A549 (cell line): ENCODE data around the gene LCE2B. TPM values are rescaled to one million over a fixed set of nuclear protein-coding genes. Genes with fewer than 3 reads are reported as not detected.

Source experiments
- ATAC-seq, 2 experiments: fragments of 200-7000 bp in 1 of 2; fragments of >200 bp in 1 of 2; cut with Nextera tagmentation in 1 of 2; cut with Tn5 transposase in 1 of 2; 3 replicates each; pipeline versions ENCODE4 v1.8.0 to v1.9.1; 2018 to 2020; ENCODE audit warnings: mild to moderate bottlenecking in 1 of 2, moderate library complexity in 1 of 2
- CTCF ChIA-PET: fragments of 300-600 bp; sonication (Branson Sonifier 250); formaldehyde crosslinking; extraction: SDS; loops from one replicate; lab custom pipeline; 2021; ENCODE audit warnings: antibody characterized with exemption, inconsistent platforms; lab: Yijun Ruan, JAX
- POLR2A ChIA-PET: fragments of 350-600 bp; formaldehyde crosslinking; extraction: SDS; loops from one replicate; lab custom pipeline; 2021; ENCODE audit warnings: antibody characterized with exemption, inconsistent platforms; lab: Yijun Ruan, JAX
- DNase-seq, 2 experiments: peaks; one replicate each; pipeline versions ENCODE4 v3.0.0 to v3.0.0-alpha.2; 2011 to 2016; ENCODE audit warnings: low read depth in 1 of 2, low spot score in 1 of 2
- FAIRE-seq: peaks from 2 replicates; lab custom pipeline; 2011; peaks lifted over from hg19 to GRCh38; lab: Jason Lieb, UNC
- H3K27ac ChIP-seq, 2 experiments: fragments of >200 bp; sonication (Bioruptor Twin); formaldehyde crosslinking; 3 replicates each; pipeline ENCODE4 v1.5.1; 2016 to 2017
- H3K4me1 ChIP-seq: fragments of >200 bp; sonication (Bioruptor Twin); formaldehyde crosslinking; 3 replicates; pipeline ENCODE4 v1.6.1; 2016
- H3K4me2 ChIP-seq: fragments of >200 bp; sonication (Bioruptor Twin); formaldehyde crosslinking; 3 replicates; pipeline ENCODE4 v1.6.1; 2016
- H3K4me3 ChIP-seq: fragments of >200 bp; sonication (Bioruptor Twin); formaldehyde crosslinking; 3 replicates; pipeline ENCODE4 v1.5.1; 2016
- H3K9me3 ChIP-seq: fragments of >200 bp; sonication (Bioruptor Twin); formaldehyde crosslinking; 3 replicates; pipeline ENCODE4 v1.6.1; 2016
- BCL3 ChIP-seq: fragments of >200 bp; sonication (Bioruptor Twin); formaldehyde crosslinking; IDR thresholded peaks from 3 replicates; pipeline ENCODE4 v1.6.1; 2016
- ESRRA ChIP-seq: fragments of 150-350 bp; IDR thresholded peaks from 2 replicates; pipeline ENCODE4 v1.6.1; 2014; ENCODE audit warnings: mild to moderate bottlenecking, low read length, borderline replicate concordance
- GATA3 ChIP-seq: IDR thresholded peaks from 2 replicates; pipeline ENCODE4 v1.6.1; 2012; ENCODE audit warnings: borderline replicate concordance
- HDAC2 ChIP-seq: fragments of 200-600 bp; sonication (generic); IDR thresholded peaks from 2 replicates; pipeline ENCODE4 v1.6.1; 2016
- HMGXB4 ChIP-seq: fragments of 250-450 bp; sonication (Bioruptor Pico); IDR thresholded peaks from 2 replicates; pipeline ENCODE4 v1.5.0; 2021; ENCODE audit warnings: mild to moderate bottlenecking, moderate library complexity, borderline replicate concordance
- HOXA7 ChIP-seq: fragments of 250-450 bp; sonication (Bioruptor Pico); IDR thresholded peaks from 2 replicates; pipeline ENCODE4 v1.5.0; 2020; ENCODE audit warnings: mild to moderate bottlenecking, moderate library complexity
- JUNB ChIP-seq: fragments of >200 bp; sonication (Bioruptor Twin); formaldehyde crosslinking; IDR thresholded peaks from 2 replicates; pipeline ENCODE4 v1.6.1; 2016
- MYC ChIP-seq: IDR thresholded peaks from 2 replicates; pipeline ENCODE4 v1.6.1; 2012; ENCODE audit warnings: mild to moderate bottlenecking, inconsistent platforms, low read length, improper control_type of control experiment, borderline replicate concordance
- NPAS2 ChIP-seq: fragments of 250-450 bp; sonication (Bioruptor Pico); IDR thresholded peaks from 2 replicates; pipeline ENCODE4 v1.8.0; 2022; ENCODE audit warnings: mild to moderate bottlenecking, moderate library complexity, borderline replicate concordance
- NR3C1 ChIP-seq: fragments of >200 bp; sonication (Bioruptor Twin); formaldehyde crosslinking; IDR thresholded peaks from 3 replicates; pipeline ENCODE4 v1.6.1; 2017
- PHF8 ChIP-seq: fragments of 200-600 bp; sonication (generic); IDR thresholded peaks from 2 replicates; pipeline ENCODE4 v1.6.1; 2016; ENCODE audit warnings: low read depth, mild to moderate bottlenecking, antibody characterized with exemption, moderate library complexity, borderline replicate concordance
- RAD21 ChIP-seq, 2 experiments: fragments of >200 bp in 1 of 2; sonication (Bioruptor Twin) in 1 of 2; formaldehyde crosslinking in 1 of 2; IDR thresholded peaks in 1 of 2; conservative IDR thresholded peaks in 1 of 2; 2 replicates in 1 of 2; 3 replicates in 1 of 2; pipeline ENCODE4 v1.6.1; 2012 to 2018; ENCODE audit warnings: inconsistent platforms in 1 of 2
- RARB ChIP-seq: fragments of 250-450 bp; sonication (Bioruptor Pico); IDR thresholded peaks from 2 replicates; pipeline ENCODE4 v1.8.0; 2021; ENCODE audit warnings: mild to moderate bottlenecking, moderate library complexity
- RCOR1 ChIP-seq: fragments of 150-350 bp; IDR thresholded peaks from 2 replicates; pipeline ENCODE4 v1.6.1; 2014; ENCODE audit warnings: antibody characterized with exemption, low read length, low read depth
- RFX5 ChIP-seq: fragments of 450-650 bp; IDR thresholded peaks from 2 replicates; pipeline ENCODE4 v1.7.1; 2014; ENCODE audit warnings: antibody characterized with exemption, mild to moderate bottlenecking, moderate library complexity
- SMC3 ChIP-seq: fragments of >200 bp; sonication (Bioruptor Twin); formaldehyde crosslinking; IDR thresholded peaks from 3 replicates; pipeline ENCODE4 v1.6.1; 2018; ENCODE audit warnings: inconsistent platforms
- ZC3H11A ChIP-seq: fragments of 450-650 bp; IDR thresholded peaks from 2 replicates; pipeline ENCODE4 v1.6.1; 2014; ENCODE audit warnings: antibody characterized with exemption, mild to moderate bottlenecking
- ZFP36 ChIP-seq: fragments of 450-650 bp; IDR thresholded peaks from 2 replicates; pipeline ENCODE4 v1.6.1; 2014; ENCODE audit warnings: borderline replicate concordance; ENCODE audit not compliant: partially characterized antibody
- WGBS: methylation state at CpG from one replicate; pipeline ENCODE4 v1.1.6; 2017; ENCODE audit errors: missing lambda C conversion rate; 5-methylcytosine and 5-hydroxymethylcytosine counted together
- polyA plus RNA-seq, 4 experiments: library from polyadenylated mRNA; depleted of rRNA in 3 of 4; stranded (reverse); fragments of >200 nt; fragmentation: RNase III in 1 of 4; extraction: RNeasy Plus Mini Kit Qiagen cat#74134 plus additional on column Dnase treatment in 1 of 4; gene quantifications; 2 replicates in 3 of 4; 3 replicates in 1 of 4; pipeline ENCODE4 v1.2.3, GENCODE V29; 2011 to 2017

LCE2B gene
- polyA plus RNA-seq, 2 of the 4 experiments (the other 2 are of a cell fraction), result not detected

- H3K4me2 ChIP-seq, result no peak overlapping the region
- no peak overlapping the region for H3K4me3 ChIP-seq
- CTCF ChIA-PET, result no interaction called here
These were observed 2.1 kb upstream of the LCE2B start for GRCh38 chr1:152683846-152684245.

GRCh38 chr1:152697701-152698600, 12.0 kb downstream of the LCE2B start, which contains the start of gene LCE2A:
Gene LCE2A (plus strand): TSS chr1:152698345. CDS start chr1:152698902, 557 bp downstream.
- WGBS, result 3% methylated on average over 4 of the region's 4 CpGs
- Histone ChIP-seq H3K4me3 (no peak within 1 kb of the TSS), H3K27ac (no peak within 1 kb of the TSS), H3K4me1 (no peaks in the 10 kb centered on the region)
- CTCF ChIA-PET, result interaction anchor here (1.4 to 1.9 kb wide), 2 partner anchors 10 to 12 kb away, joined by 3 to 5 read pairs; partner anchors contain the start of gene LCE4A
- DNase-seq (no peak), ATAC-seq (peak in 1 of 2 experiments; percentile 19; a peak in 1 of 6 replicates), FAIRE-seq (no peak)
- TF ChIP-seq MYC (no peak), ESRRA (no peak), RFX5 (no peak), HDAC2 (no peak), HMGXB4 (CRISPR knock-in tag) (no peak), GATA3 (no peak), ZFP36 (no peak), SMC3 (no peak), HOXA7 (CRISPR knock-in tag) (no peak)
- TF ChIP-seq, all 56 proteins: peak for 0
- POLR2A ChIA-PET, result no interaction called here
- Histone ChIP-seq H3K4me2 (no peak within 1 kb of the TSS), H3K9me3 (no peaks in the 10 kb centered on the region)

More at GRCh38 chr1:152683846-152684245, 2.1 kb upstream of the LCE2B start:
- Histone ChIP-seq H3K9me3 (no peaks in the 10 kb centered on the region), H3K27ac (no peak overlapping the region)
- no peak for FAIRE-seq
- POLR2A ChIA-PET, result no interaction called here
- ATAC-seq, result no peak
- no peak for TF ChIP-seq JUNB
- no peak for TF ChIP-seq NPAS2 (CRISPR knock-in tag)
- no peak for TF ChIP-seq RFX5
- TF ChIP-seq RCOR1, result no peak
- TF ChIP-seq PHF8, result no peak
- TF ChIP-seq RARB, result no peak
- no peak for TF ChIP-seq NR3C1
- TF ChIP-seq BCL3, result no peak
- TF ChIP-seq RAD21 (conservative IDR thresholded peaks at IDR 0.05 in 1 of 2, IDR thresholded peaks at IDR 0.05 in 1 of 2), result no peak
- TF ChIP-seq, all 56 proteins: peak for 0
- no peaks in the 10 kb centered on the region for H3K4me1 ChIP-seq
- DNase-seq, result no peak

GRCh38 chr1:152699746-152700145, 13.8 kb downstream of the LCE2B start:
- no peak for TF ChIP-seq ZC3H11A
- 41% methylated on average over 4 of the region's 4 CpGs for WGBS
- DNase-seq (no peak), ATAC-seq (no peak), FAIRE-seq (no peak)
- no peak overlapping the region for H3K27ac ChIP-seq
- H3K9me3 ChIP-seq, result peaks cover 5% of the 10 kb centered on the region; the same call in 1 of the 3 replicates
- POLR2A ChIA-PET, result no interaction called here
- no peaks in the 10 kb centered on the region for H3K4me1 ChIP-seq
- H3K4me2 ChIP-seq, result no peak overlapping the region
- no peak overlapping the region for H3K4me3 ChIP-seq
- CTCF ChIA-PET, result no interaction called here
